Measurements from ENCODE around the gene ANKH. TPM values are rescaled to one million over a fixed set of nuclear protein-coding genes. Genes with fewer than 3 reads are reported as not detected.

ANKH gene
- total RNA-seq, 1 experiment from 2014 or later, result 53.2 TPM

GRCh38 chr5:14741801-14742440, 129.7 kb downstream of the ANKH start:
- peaks cover 13% of the 10 kb centered on the region for H3K36me3 Mint-ChIP-seq (ENCODE audit: insufficient read depth, unreplicated experiment)
- H3K27ac Mint-ChIP-seq (ENCODE audit: unreplicated experiment), result no peak overlapping the region
- BruUV-seq (replicated peaks), result no TSS peak
- H3K4me3 Mint-ChIP-seq (ENCODE audit: low read depth, unreplicated experiment), result no peak overlapping the region
- no peaks in the 10 kb centered on the region for H3K4me1 Mint-ChIP-seq (ENCODE audit: low read depth, unreplicated experiment)
- no peaks in the 10 kb centered on the region for H3K27me3 Mint-ChIP-seq (ENCODE audit: unreplicated experiment)
- no peak for DNase-seq
- no peak for TF ChIP-seq CTCF (IDR thresholded peaks at IDR 0.05; ENCODE audit: unreplicated experiment)
- intact Hi-C loops (cut with micrococcal nuclease; ENCODE audit: unreplicated experiment), result no loop called here
- H3K9me3 Mint-ChIP-seq (ENCODE audit: low read depth, unreplicated experiment), result no peaks in the 10 kb centered on the region
- CTCF ChIA-PET, result no interaction called here

GRCh38 chr5:14741131-14741530, 130.4 kb downstream of the ANKH start:
- intact Hi-C loops (cut with micrococcal nuclease; ENCODE audit: unreplicated experiment), result no loop called here
- H3K4me1 Mint-ChIP-seq (ENCODE audit: low read depth, unreplicated experiment), result no peaks in the 10 kb centered on the region
- no TSS peak for BruUV-seq (replicated peaks)
- no peak overlapping the region for H3K4me3 Mint-ChIP-seq (ENCODE audit: low read depth, unreplicated experiment)
- H3K27ac Mint-ChIP-seq (ENCODE audit: unreplicated experiment), result no peak overlapping the region
- H3K27me3 Mint-ChIP-seq (ENCODE audit: unreplicated experiment), result no peaks in the 10 kb centered on the region
- H3K36me3 Mint-ChIP-seq (ENCODE audit: insufficient read depth, unreplicated experiment), result peaks cover 13% of the 10 kb centered on the region
- DNase-seq, result no peak
- CTCF ChIA-PET, result no interaction called here
- H3K9me3 Mint-ChIP-seq (ENCODE audit: low read depth, unreplicated experiment), result no peaks in the 10 kb centered on the region
- TF ChIP-seq CTCF (IDR thresholded peaks at IDR 0.05; ENCODE audit: unreplicated experiment), result no peak

GRCh38 chr5:14739981-14740380, 131.6 kb downstream of the ANKH start:
- H3K4me1 Mint-ChIP-seq (ENCODE audit: low read depth, unreplicated experiment), result no peaks in the 10 kb centered on the region
- H3K27ac Mint-ChIP-seq (ENCODE audit: unreplicated experiment), result no peak overlapping the region
- no peaks in the 10 kb centered on the region for H3K27me3 Mint-ChIP-seq (ENCODE audit: unreplicated experiment)
- H3K36me3 Mint-ChIP-seq (ENCODE audit: insufficient read depth, unreplicated experiment), result peaks cover 9% of the 10 kb centered on the region
- intact Hi-C loops (cut with micrococcal nuclease; ENCODE audit: unreplicated experiment), result no loop called here
- no peak overlapping the region for H3K4me3 Mint-ChIP-seq (ENCODE audit: low read depth, unreplicated experiment)
- no peak for DNase-seq
- no peak for TF ChIP-seq CTCF (IDR thresholded peaks at IDR 0.05; ENCODE audit: unreplicated experiment)
- no peaks in the 10 kb centered on the region for H3K9me3 Mint-ChIP-seq (ENCODE audit: low read depth, unreplicated experiment)
- CTCF ChIA-PET, result no interaction called here
- no TSS peak for BruUV-seq (replicated peaks)

GRCh38 chr5:14739538-14739937, 132.0 kb downstream of the ANKH start:
- no TSS peak for BruUV-seq (replicated peaks)
- intact Hi-C loops (cut with micrococcal nuclease; ENCODE audit: unreplicated experiment), result no loop called here

More at GRCh38 chr5:14739538-14739937, 132.0 kb downstream of the ANKH start:
- Mint-ChIP-seq H3K27me3 (ENCODE audit: unreplicated experiment) (no peaks in the 10 kb centered on the region), H3K9me3 (ENCODE audit: low read depth, unreplicated experiment) (no peaks in the 10 kb centered on the region), H3K4me3 (ENCODE audit: low read depth, unreplicated experiment) (no peak overlapping the region), H3K36me3 (ENCODE audit: insufficient read depth, unreplicated experiment) (peaks cover 11% of the 10 kb centered on the region), H3K4me1 (ENCODE audit: low read depth, unreplicated experiment) (no peaks in the 10 kb centered on the region), H3K27ac (ENCODE audit: unreplicated experiment) (no peak overlapping the region)
- TF ChIP-seq CTCF (IDR thresholded peaks at IDR 0.05; ENCODE audit: unreplicated experiment), result no peak
- DNase-seq, result no peak
- CTCF ChIA-PET, result no interaction called here
